Measurements from ENCODE around the gene WASF3.

Gene WASF3

GRCh38 chr13:26664286-26664685, 106.8 kb downstream of the WASF3 start:
- Histone ChIP-seq H3K9ac (ENCODE audit: low read length) (no peak overlapping the region), H3K4me3 (ENCODE audit: low read length) (no peak overlapping the region), H3K4me1 (ENCODE audit: control insufficient read depth, insufficient read depth, low read length) (peaks cover 6% of the 10 kb centered on the region), H3K9me3 (ENCODE audit: control insufficient read depth, low read length) (no peaks in the 10 kb centered on the region), H3K27me3 (replicated peaks; ENCODE audit: control insufficient read depth, insufficient read depth, low read length) (no peaks in the 10 kb centered on the region), H3K36me3 (ENCODE audit: control insufficient read depth, insufficient read depth, low read length, severe bottlenecking) (peaks cover 36% of the 10 kb centered on the region)
- no peak for DNase-seq (ENCODE audit: low read depth)

GRCh38 chr13:26664876-26665275, 107.4 kb downstream of the WASF3 start:
- Histone ChIP-seq H3K4me1 (ENCODE audit: control insufficient read depth, insufficient read depth, low read length) (peaks cover 6% of the 10 kb centered on the region), H3K9ac (ENCODE audit: low read length) (no peak overlapping the region), H3K9me3 (ENCODE audit: control insufficient read depth, low read length) (no peaks in the 10 kb centered on the region), H3K27me3 (replicated peaks; ENCODE audit: control insufficient read depth, insufficient read depth, low read length) (no peaks in the 10 kb centered on the region), H3K36me3 (ENCODE audit: control insufficient read depth, insufficient read depth, low read length, severe bottlenecking) (peaks cover 38% of the 10 kb centered on the region), H3K4me3 (ENCODE audit: low read length) (no peak overlapping the region)
- DNase-seq (ENCODE audit: low read depth), result no peak

- no peak overlapping the region for H3K4me3 ChIP-seq (ENCODE audit: low read length)
- peaks cover 66% of the 10 kb centered on the region for H3K36me3 ChIP-seq (ENCODE audit: control insufficient read depth, insufficient read depth, low read length, severe bottlenecking)
- DNase-seq (ENCODE audit: low read depth), result no peak
- H3K27me3 ChIP-seq (replicated peaks; ENCODE audit: control insufficient read depth, insufficient read depth, low read length), result no peaks in the 10 kb centered on the region
- H3K9me3 ChIP-seq (ENCODE audit: control insufficient read depth, low read length), result no peaks in the 10 kb centered on the region
- H3K4me1 ChIP-seq (ENCODE audit: control insufficient read depth, insufficient read depth, low read length), result peaks cover 6% of the 10 kb centered on the region
- no peak overlapping the region for H3K9ac ChIP-seq (ENCODE audit: low read length)
Measured at GRCh38 chr13:26668357-26669146, 111.1 kb downstream of the WASF3 start.

GRCh38 chr13:26673890-26674289, 116.4 kb downstream of the WASF3 start:
- Histone ChIP-seq H3K9ac (ENCODE audit: low read length) (no peak overlapping the region), H3K27me3 (replicated peaks; ENCODE audit: control insufficient read depth, insufficient read depth, low read length) (no peaks in the 10 kb centered on the region), H3K9me3 (ENCODE audit: control insufficient read depth, low read length) (no peaks in the 10 kb centered on the region), H3K4me1 (ENCODE audit: control insufficient read depth, insufficient read depth, low read length) (peaks cover 4% of the 10 kb centered on the region), H3K4me3 (ENCODE audit: low read length) (no peak overlapping the region), H3K36me3 (ENCODE audit: control insufficient read depth, insufficient read depth, low read length, severe bottlenecking) (peaks cover 80% of the 10 kb centered on the region)
- DNase-seq (ENCODE audit: low read depth), result no peak

- Histone ChIP-seq H3K27me3 (replicated peaks; ENCODE audit: control insufficient read depth, insufficient read depth, low read length) (no peaks in the 10 kb centered on the region), H3K4me1 (ENCODE audit: control insufficient read depth, insufficient read depth, low read length) (peaks cover 19% of the 10 kb centered on the region), H3K36me3 (ENCODE audit: control insufficient read depth, insufficient read depth, low read length, severe bottlenecking) (peaks cover 87% of the 10 kb centered on the region), H3K4me3 (ENCODE audit: low read length) (no peak overlapping the region), H3K9me3 (ENCODE audit: control insufficient read depth, low read length) (no peaks in the 10 kb centered on the region), H3K9ac (ENCODE audit: low read length) (no peak overlapping the region)
- no peak for DNase-seq (ENCODE audit: low read depth)
Measured at GRCh38 chr13:26677156-26677555, 119.7 kb downstream of the WASF3 start.

GRCh38 chr13:26678330-26678729, 120.8 kb downstream of the WASF3 start:
- no peak for DNase-seq (ENCODE audit: low read depth)
- no peaks in the 10 kb centered on the region for H3K27me3 ChIP-seq (replicated peaks; ENCODE audit: control insufficient read depth, insufficient read depth, low read length)
- peaks cover 19% of the 10 kb centered on the region for H3K4me1 ChIP-seq (ENCODE audit: control insufficient read depth, insufficient read depth, low read length)
- H3K9me3 ChIP-seq (ENCODE audit: control insufficient read depth, low read length), result no peaks in the 10 kb centered on the region
- H3K4me3 ChIP-seq (ENCODE audit: low read length), result no peak overlapping the region
- H3K36me3 ChIP-seq (ENCODE audit: control insufficient read depth, insufficient read depth, low read length, severe bottlenecking), result peaks cover 86% of the 10 kb centered on the region
- no peak overlapping the region for H3K9ac ChIP-seq (ENCODE audit: low read length)

GRCh38 chr13:26678796-26679195, 121.3 kb downstream of the WASF3 start:
- H3K4me3 ChIP-seq (ENCODE audit: low read length), result no peak overlapping the region
- peaks cover 87% of the 10 kb centered on the region for H3K36me3 ChIP-seq (ENCODE audit: control insufficient read depth, insufficient read depth, low read length, severe bottlenecking)
- H3K9ac ChIP-seq (ENCODE audit: low read length), result peak overlapping the region; percentile 8
- no peaks in the 10 kb centered on the region for H3K27me3 ChIP-seq (replicated peaks; ENCODE audit: control insufficient read depth, insufficient read depth, low read length)
- peaks cover 19% of the 10 kb centered on the region for H3K4me1 ChIP-seq (ENCODE audit: control insufficient read depth, insufficient read depth, low read length)
- no peak for DNase-seq (ENCODE audit: low read depth)
- H3K9me3 ChIP-seq (ENCODE audit: control insufficient read depth, low read length), result no peaks in the 10 kb centered on the region

GRCh38 chr13:26679411-26680122, 122.1 kb downstream of the WASF3 start:
- Histone ChIP-seq H3K4me1 (ENCODE audit: control insufficient read depth, insufficient read depth, low read length) (peaks cover 19% of the 10 kb centered on the region), H3K4me3 (ENCODE audit: low read length) (no peak overlapping the region), H3K9ac (ENCODE audit: low read length) (peak overlapping the region; percentile 8), H3K36me3 (ENCODE audit: control insufficient read depth, insufficient read depth, low read length, severe bottlenecking) (peaks cover 87% of the 10 kb centered on the region), H3K27me3 (replicated peaks; ENCODE audit: control insufficient read depth, insufficient read depth, low read length) (no peaks in the 10 kb centered on the region), H3K9me3 (ENCODE audit: control insufficient read depth, low read length) (no peaks in the 10 kb centered on the region)
- DNase-seq (ENCODE audit: low read depth), result peak; percentile 45

- Histone ChIP-seq H3K27me3 (replicated peaks; ENCODE audit: control insufficient read depth, insufficient read depth, low read length) (no peaks in the 10 kb centered on the region), H3K4me1 (ENCODE audit: control insufficient read depth, insufficient read depth, low read length) (peaks cover 21% of the 10 kb centered on the region), H3K36me3 (ENCODE audit: control insufficient read depth, insufficient read depth, low read length, severe bottlenecking) (peaks cover 87% of the 10 kb centered on the region), H3K9me3 (ENCODE audit: control insufficient read depth, low read length) (no peaks in the 10 kb centered on the region), H3K4me3 (ENCODE audit: low read length) (no peak overlapping the region), H3K9ac (ENCODE audit: low read length) (no peak overlapping the region)
- DNase-seq (ENCODE audit: low read depth), result peak; percentile 61
Measured at GRCh38 chr13:26680123-26680450, 122.6 kb downstream of the WASF3 start.

GRCh38 chr13:26680572-26680971, 123.1 kb downstream of the WASF3 start:
- Histone ChIP-seq H3K4me3 (ENCODE audit: low read length) (no peak overlapping the region), H3K9ac (ENCODE audit: low read length) (no peak overlapping the region), H3K27me3 (replicated peaks; ENCODE audit: control insufficient read depth, insufficient read depth, low read length) (no peaks in the 10 kb centered on the region), H3K9me3 (ENCODE audit: control insufficient read depth, low read length) (no peaks in the 10 kb centered on the region), H3K36me3 (ENCODE audit: control insufficient read depth, insufficient read depth, low read length, severe bottlenecking) (peaks cover 87% of the 10 kb centered on the region), H3K4me1 (ENCODE audit: control insufficient read depth, insufficient read depth, low read length) (peaks cover 21% of the 10 kb centered on the region)
- DNase-seq (ENCODE audit: low read depth), result no peak

GRCh38 chr13:26681036-26681435, 123.6 kb downstream of the WASF3 start:
- H3K4me1 ChIP-seq (ENCODE audit: control insufficient read depth, insufficient read depth, low read length), result peaks cover 21% of the 10 kb centered on the region
- H3K27me3 ChIP-seq (replicated peaks; ENCODE audit: control insufficient read depth, insufficient read depth, low read length), result no peaks in the 10 kb centered on the region
- DNase-seq (ENCODE audit: low read depth), result no peak
- H3K9ac ChIP-seq (ENCODE audit: low read length), result no peak overlapping the region
- H3K36me3 ChIP-seq (ENCODE audit: control insufficient read depth, insufficient read depth, low read length, severe bottlenecking), result peaks cover 88% of the 10 kb centered on the region
- H3K4me3 ChIP-seq (ENCODE audit: low read length), result no peak overlapping the region
- no peaks in the 10 kb centered on the region for H3K9me3 ChIP-seq (ENCODE audit: control insufficient read depth, low read length)

All from adipocyte (in vitro differentiated cells).